Prostate gland (tissue), 2 donors: Measurements from ENCODE around the gene EPM2AIP1. TPM values are rescaled to one million over a fixed set of nuclear protein-coding genes. Genes with fewer than 3 reads are reported as not detected.
A peak's percentile ranks its signal among the peaks of the same experiment; 100 is the strongest.

ENCODE experiments used
- DNase-seq: peaks from one replicate; pipeline ENCODE4 v3.0.0-alpha.2; 2019; ENCODE audit warnings: low spot score
- H3K27ac ChIP-seq, 2 donors: fragments of 200-600 bp; sonication (generic); 2 replicates each; pipeline ENCODE4 v1.5.1; 2017 to 2019
- H3K27me3 ChIP-seq: fragments of 200-600 bp; sonication (generic); replicated peaks from 2 replicates; pipeline ENCODE4 v1.5.1; 2019; ENCODE audit not compliant: insufficient read depth
- H3K36me3 ChIP-seq, 2 donors: fragments of 200-600 bp; sonication (generic); 1 replicate in 1 of 2; 2 replicates in 1 of 2; pipeline versions ENCODE4 v1.5.1 to v1.8.1; 2017 to 2019
- H3K4me1 ChIP-seq: fragments of 200-600 bp; sonication (generic); replicated peaks from 2 replicates; pipeline ENCODE4 v1.5.1; 2019
- H3K4me3 ChIP-seq, 2 donors: fragments of 200-600 bp; sonication (generic); 2 replicates each; pipeline ENCODE4 v1.5.1; 2017 to 2019
- H3K9me3 ChIP-seq: fragments of 200-600 bp; sonication (generic); 2 replicates; pipeline ENCODE4 v1.5.1; 2017
- CTCF ChIP-seq, 4 experiments: fragments of 200-600 bp in 2 of 4; fragments of 450-650 bp in 2 of 4; sonication (generic) in 2 of 4; IDR thresholded peaks; 1 replicate in 3 of 4; 2 replicates in 1 of 4; pipeline ENCODE4 v1.5.1; 2016 to 2019; ENCODE audit warnings: antibody characterized with exemption in 4 of 4, mild to moderate bottlenecking in 2 of 4, moderate library complexity in 2 of 4
- POLR2A ChIP-seq: fragments of 450-650 bp; IDR thresholded peaks from one replicate; pipeline ENCODE4 v1.6.1; 2016; ENCODE audit warnings: antibody characterized with exemption, mild to moderate bottlenecking
- POLR2AphosphoS5 ChIP-seq: sonication (generic); formaldehyde crosslinking; IDR thresholded peaks from one replicate; pipeline ENCODE4 v1.6.1; 2017; ENCODE audit warnings: antibody characterized with exemption
- WGBS: methylation state at CpG from one replicate; pipeline ENCODE4 v1.1.5; 2018; 5-methylcytosine and 5-hydroxymethylcytosine counted together
- intact Hi-C: fragments of 100-400 bp; cut with DNase I; formaldehyde crosslinking; loops from one replicate; pipeline ENCODE4 v1.14.2; 2022
- total RNA-seq, 2 donors: library from RNA; depleted of rRNA; stranded (reverse); fragments of >200 nt; gene quantifications; one replicate each; pipeline ENCODE4 v1.1.0, GENCODE V29; 2016

Gene EPM2AIP1
- total RNA-seq, 2 donors from 2014 or later: 13.8 to 14.2 TPM

DNA sequence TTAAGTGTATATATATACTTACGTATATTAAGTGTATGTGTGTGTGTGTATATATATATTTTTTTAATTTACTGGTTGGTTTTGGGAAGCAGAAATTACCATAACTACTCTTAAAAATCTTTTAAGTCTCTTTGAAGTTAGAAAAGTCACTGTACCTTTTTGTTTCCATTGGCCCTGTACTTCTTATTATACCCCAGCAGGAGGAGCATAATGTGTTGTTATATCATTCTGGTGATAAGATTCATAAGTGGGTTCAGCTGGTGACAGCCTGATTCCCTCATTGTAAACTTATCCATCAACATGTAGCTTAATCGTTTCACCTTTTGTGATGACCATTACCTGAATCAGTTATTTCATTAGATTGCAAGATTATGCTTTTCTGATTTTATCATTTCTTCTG, 31.2 kb upstream of the EPM2AIP1 start:
- DNase-seq: no peak
- H3K27me3 ChIP-seq: no peaks in the 10 kb centered on the region
- no peak overlapping the region for H3K4me3 ChIP-seq
- TF ChIP-seq CTCF (IDR thresholded peaks at IDR 0.05): peak in 3 of 4 experiments; percentile 44 to 81 (median 69)
- no peak for TF ChIP-seq POLR2A
- TF ChIP-seq POLR2AphosphoS5: peak; percentile 42
- WGBS: 75% methylated on average over 2 of the region's 2 CpGs
- H3K9me3 ChIP-seq: no peaks in the 10 kb centered on the region
- peak overlapping the region in 1 of 2 donors; percentile 49 for H3K27ac ChIP-seq
- H3K36me3 ChIP-seq: no peaks in the 10 kb centered on the region
- H3K4me1 ChIP-seq: peaks cover 4% of the 10 kb centered on the region
- intact Hi-C loops: loop anchor here (2.0 kb wide), 1 partner anchor 189 kb away; no protein-coding TSS in a partner anchor

- Histone ChIP-seq H3K27me3 (no peaks in the 10 kb centered on the region), H3K27ac (no peak overlapping the region), H3K4me3 (no peak overlapping the region), H3K9me3 (no peaks in the 10 kb centered on the region), H3K4me1 (no peaks in the 10 kb centered on the region), H3K36me3 (no peaks in the 10 kb centered on the region)
- WGBS: 78% methylated on average over 3 of the region's 3 CpGs
- no peak for DNase-seq
- intact Hi-C loops: no loop called here
- TF ChIP-seq POLR2AphosphoS5 (no peak), CTCF (IDR thresholded peaks at IDR 0.05) (no peak), POLR2A (no peak)
Observed at GRCh38 chr3:37017683-37018082, 24.8 kb upstream of the EPM2AIP1 start.

- Histone ChIP-seq H3K4me3 (no peak overlapping the region), H3K9me3 (no peaks in the 10 kb centered on the region), H3K36me3 (peaks cover 0 to 4% of the 10 kb centered on the region in 2 donors), H3K4me1 (no peaks in the 10 kb centered on the region), H3K27me3 (no peaks in the 10 kb centered on the region), H3K27ac (no peak overlapping the region)
- no peak for TF ChIP-seq CTCF (IDR thresholded peaks at IDR 0.05)
- TF ChIP-seq POLR2A: no peak
- no peak for TF ChIP-seq POLR2AphosphoS5
- intact Hi-C loops: no loop called here
- WGBS: 95% methylated on average over 8 of the region's 8 CpGs
- DNase-seq: no peak
Observed at GRCh38 chr3:37016903-37017302, 24.0 kb upstream of the EPM2AIP1 start.

GRCh38 chr3:37015642-37016041, 22.7 kb upstream of the EPM2AIP1 start:
- intact Hi-C loops: no loop called here
- H3K4me3 ChIP-seq: no peak overlapping the region
- H3K4me1 ChIP-seq: no peaks in the 10 kb centered on the region
- no peaks in the 10 kb centered on the region for H3K27me3 ChIP-seq
- TF ChIP-seq POLR2AphosphoS5: no peak
- no peak for TF ChIP-seq CTCF (IDR thresholded peaks at IDR 0.05)
- no peak for TF ChIP-seq POLR2A
- no peak for DNase-seq
- H3K27ac ChIP-seq: no peak overlapping the region
- peaks cover 0 to 4% of the 10 kb centered on the region in 2 donors for H3K36me3 ChIP-seq
- WGBS: 90% methylated on average over 5 of the region's 5 CpGs
- no peaks in the 10 kb centered on the region for H3K9me3 ChIP-seq

GRCh38 chr3:37014620-37015019, 21.7 kb upstream of the EPM2AIP1 start:
- no peak for DNase-seq
- TF ChIP-seq POLR2AphosphoS5 (no peak), CTCF (IDR thresholded peaks at IDR 0.05) (no peak), POLR2A (no peak)
- Histone ChIP-seq H3K9me3 (no peaks in the 10 kb centered on the region), H3K4me3 (no peak overlapping the region), H3K27ac (no peak overlapping the region), H3K27me3 (no peaks in the 10 kb centered on the region), H3K36me3 (peaks cover 0 to 4% of the 10 kb centered on the region in 2 donors), H3K4me1 (no peaks in the 10 kb centered on the region)
- 78% methylated on average over 2 of the region's 2 CpGs for WGBS
- intact Hi-C loops: no loop called here
